ENCODE measurements around the gene RIPK3. TPM values are rescaled to one million over a fixed set of nuclear protein-coding genes. Genes with fewer than 3 reads are reported as not detected.

Gene RIPK3
- total and polyA plus RNA-seq, 2 experiments from 2014 or later: 0.32 to 1.5 TPM

DNA sequence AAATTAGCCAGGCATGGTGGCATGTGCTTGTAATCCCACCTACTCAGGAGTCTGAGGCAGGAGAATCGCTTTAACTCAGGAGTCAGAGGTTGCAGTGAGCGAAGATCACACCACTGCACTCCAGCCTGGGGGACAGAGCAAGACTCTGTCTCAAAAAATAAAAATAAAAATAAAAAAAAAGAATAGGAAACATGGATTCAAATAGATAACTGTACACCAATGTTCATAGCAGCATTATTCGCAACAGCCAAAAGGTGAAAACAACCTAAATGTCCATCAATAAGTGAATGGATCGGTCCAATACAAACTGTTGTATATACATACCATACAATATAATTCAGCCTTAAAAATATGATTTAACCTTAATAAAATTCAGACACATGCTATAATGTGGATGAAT, 3.1 kb upstream of the RIPK3 start (continued):
- TF ChIP-seq, protein P1, sequence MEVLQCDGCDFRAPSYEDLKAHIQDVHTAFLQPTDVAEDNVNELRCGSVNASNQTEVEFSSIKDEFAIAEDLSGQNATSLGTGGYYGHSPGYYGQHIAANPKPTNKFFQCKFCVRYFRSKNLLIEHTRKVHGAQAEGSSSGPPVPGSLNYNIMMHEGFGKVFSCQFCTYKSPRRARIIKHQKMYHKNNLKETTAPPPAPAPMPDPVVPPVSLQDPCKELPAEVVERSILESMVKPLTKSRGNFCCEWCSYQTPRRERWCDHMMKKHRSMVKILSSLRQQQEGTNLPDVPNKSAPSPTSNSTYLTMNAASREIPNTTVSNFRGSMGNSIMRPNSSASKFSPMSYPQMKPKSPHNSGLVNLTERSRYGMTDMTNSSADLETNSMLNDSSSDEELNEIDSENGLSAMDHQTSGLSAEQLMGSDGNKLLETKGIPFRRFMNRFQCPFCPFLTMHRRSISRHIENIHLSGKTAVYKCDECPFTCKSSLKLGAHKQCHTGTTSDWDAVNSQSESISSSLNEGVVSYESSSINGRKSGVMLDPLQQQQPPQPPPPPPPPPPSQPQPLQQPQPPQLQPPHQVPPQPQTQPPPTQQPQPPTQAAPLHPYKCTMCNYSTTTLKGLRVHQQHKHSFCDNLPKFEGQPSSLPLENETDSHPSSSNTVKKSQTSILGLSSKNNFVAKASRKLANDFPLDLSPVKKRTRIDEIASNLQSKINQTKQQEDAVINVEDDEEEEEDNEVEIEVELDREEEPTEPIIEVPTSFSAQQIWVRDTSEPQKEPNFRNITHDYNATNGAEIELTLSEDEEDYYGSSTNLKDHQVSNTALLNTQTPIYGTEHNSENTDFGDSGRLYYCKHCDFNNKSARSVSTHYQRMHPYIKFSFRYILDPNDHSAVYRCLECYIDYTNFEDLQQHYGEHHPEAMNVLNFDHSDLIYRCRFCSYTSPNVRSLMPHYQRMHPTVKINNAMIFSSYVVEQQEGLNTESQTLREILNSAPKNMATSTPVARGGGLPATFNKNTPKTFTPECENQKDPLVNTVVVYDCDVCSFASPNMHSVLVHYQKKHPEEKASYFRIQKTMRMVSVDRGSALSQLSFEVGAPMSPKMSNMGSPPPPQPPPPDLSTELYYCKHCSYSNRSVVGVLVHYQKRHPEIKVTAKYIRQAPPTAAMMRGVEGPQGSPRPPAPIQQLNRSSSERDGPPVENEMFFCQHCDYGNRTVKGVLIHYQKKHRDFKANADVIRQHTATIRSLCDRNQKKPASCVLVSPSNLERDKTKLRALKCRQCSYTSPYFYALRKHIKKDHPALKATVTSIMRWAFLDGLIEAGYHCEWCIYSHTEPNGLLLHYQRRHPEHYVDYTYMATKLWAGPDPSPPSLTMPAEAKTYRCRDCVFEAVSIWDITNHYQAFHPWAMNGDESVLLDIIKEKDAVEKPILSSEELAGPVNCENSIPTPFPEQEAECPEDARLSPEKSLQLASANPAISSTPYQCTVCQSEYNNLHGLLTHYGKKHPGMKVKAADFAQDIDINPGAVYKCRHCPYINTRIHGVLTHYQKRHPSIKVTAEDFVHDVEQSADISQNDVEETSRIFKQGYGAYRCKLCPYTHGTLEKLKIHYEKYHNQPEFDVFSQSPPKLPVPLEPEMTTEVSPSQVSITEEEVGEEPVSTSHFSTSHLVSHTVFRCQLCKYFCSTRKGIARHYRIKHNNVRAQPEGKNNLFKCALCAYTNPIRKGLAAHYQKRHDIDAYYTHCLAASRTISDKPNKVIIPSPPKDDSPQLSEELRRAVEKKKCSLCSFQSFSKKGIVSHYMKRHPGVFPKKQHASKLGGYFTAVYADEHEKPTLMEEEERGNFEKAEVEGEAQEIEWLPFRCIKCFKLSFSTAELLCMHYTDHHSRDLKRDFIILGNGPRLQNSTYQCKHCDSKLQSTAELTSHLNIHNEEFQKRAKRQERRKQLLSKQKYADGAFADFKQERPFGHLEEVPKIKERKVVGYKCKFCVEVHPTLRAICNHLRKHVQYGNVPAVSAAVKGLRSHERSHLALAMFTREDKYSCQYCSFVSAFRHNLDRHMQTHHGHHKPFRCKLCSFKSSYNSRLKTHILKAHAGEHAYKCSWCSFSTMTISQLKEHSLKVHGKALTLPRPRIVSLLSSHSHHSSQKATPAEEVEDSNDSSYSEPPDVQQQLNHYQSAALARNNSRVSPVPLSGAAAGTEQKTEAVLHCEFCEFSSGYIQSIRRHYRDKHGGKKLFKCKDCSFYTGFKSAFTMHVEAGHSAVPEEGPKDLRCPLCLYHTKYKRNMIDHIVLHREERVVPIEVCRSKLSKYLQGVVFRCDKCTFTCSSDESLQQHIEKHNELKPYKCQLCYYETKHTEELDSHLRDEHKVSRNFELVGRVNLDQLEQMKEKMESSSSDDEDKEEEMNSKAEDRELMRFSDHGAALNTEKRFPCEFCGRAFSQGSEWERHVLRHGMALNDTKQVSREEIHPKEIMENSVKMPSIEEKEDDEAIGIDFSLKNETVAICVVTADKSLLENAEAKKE (CRISPR knock-in tag; IDR thresholded peaks at IDR 0.05): no peak

DNA sequence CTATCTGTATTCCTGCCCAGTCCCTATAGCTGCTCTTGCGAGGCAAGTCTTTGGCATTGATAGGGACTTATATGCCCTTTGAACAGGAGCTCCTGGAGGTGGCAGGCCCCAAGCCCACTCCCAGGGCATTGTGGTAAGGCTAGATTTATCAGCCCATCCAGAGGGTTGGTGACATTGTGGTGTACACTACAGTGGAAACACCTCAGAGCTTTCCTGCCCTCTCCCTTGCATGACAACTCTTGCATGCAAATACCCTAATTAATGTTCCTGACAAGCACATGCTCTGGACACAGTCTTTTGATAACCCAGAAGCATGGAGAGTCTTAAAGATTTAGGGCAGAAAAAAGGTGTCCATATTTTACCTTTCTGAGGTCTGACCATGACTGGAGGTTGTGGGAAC, 815 bp upstream of the RIPK3 start:
- Histone ChIP-seq H3F3A (replicated peaks; ENCODE audit: low read depth) (no peaks in the 10 kb centered on the region), H3K27me3 (ENCODE audit: insufficient read depth) (peaks cover 99% of the 10 kb centered on the region), H2AFZ (no peak overlapping the region), H3K27ac (ENCODE audit: low read depth) (no peak overlapping the region), H3K79me2 (replicated peaks; ENCODE audit: insufficient read depth) (no peaks in the 10 kb centered on the region), H4K20me1 (replicated peaks; ENCODE audit: insufficient read depth) (peaks cover 4% of the 10 kb centered on the region; the same call in 1 of the 2 replicates), H3K4me1 (ENCODE audit: insufficient read depth) (peaks cover 7% of the 10 kb centered on the region; the same call in 1 of the 2 replicates), H3K9me2 (ENCODE audit: insufficient read depth) (no peaks in the 10 kb centered on the region), H3K36me3 (ENCODE audit: insufficient read depth) (no peaks in the 10 kb centered on the region), H3K4me2 (no peak overlapping the region), H3K4me3 (no peak overlapping the region)
- no peaks in the 10 kb centered on the region for H3K36me3 Mint-ChIP-seq (ENCODE audit: low read depth)
- H3K9me3 Mint-ChIP-seq: no peaks in the 10 kb centered on the region
- ATAC-seq: no peak
- no peak overlapping the region for H3K27ac Mint-ChIP-seq
- H3K4me1 Mint-ChIP-seq: peaks cover 8% of the 10 kb centered on the region; the same call in 2 of the 3 replicates
- TF ChIP-seq ZNF331 (CRISPR knock-in tag; IDR thresholded peaks at IDR 0.05; ENCODE audit: low read depth): no peak
- TF ChIP-seq EZH2 (IDR thresholded peaks at IDR 0.05; ENCODE audit: low read depth, unreplicated experiment): peak; percentile 5
- no peak for TF ChIP-seq NANOG (IDR thresholded peaks at IDR 0.05; ENCODE audit: borderline replicate concordance)
- TF ChIP-seq JUNB (IDR thresholded peaks at IDR 0.05; ENCODE audit: unreplicated experiment): no peak
- TF ChIP-seq CREB1 (CRISPR knock-in tag; IDR thresholded peaks at IDR 0.05; ENCODE audit: low read depth): no peak
- TF ChIP-seq, protein P2, sequence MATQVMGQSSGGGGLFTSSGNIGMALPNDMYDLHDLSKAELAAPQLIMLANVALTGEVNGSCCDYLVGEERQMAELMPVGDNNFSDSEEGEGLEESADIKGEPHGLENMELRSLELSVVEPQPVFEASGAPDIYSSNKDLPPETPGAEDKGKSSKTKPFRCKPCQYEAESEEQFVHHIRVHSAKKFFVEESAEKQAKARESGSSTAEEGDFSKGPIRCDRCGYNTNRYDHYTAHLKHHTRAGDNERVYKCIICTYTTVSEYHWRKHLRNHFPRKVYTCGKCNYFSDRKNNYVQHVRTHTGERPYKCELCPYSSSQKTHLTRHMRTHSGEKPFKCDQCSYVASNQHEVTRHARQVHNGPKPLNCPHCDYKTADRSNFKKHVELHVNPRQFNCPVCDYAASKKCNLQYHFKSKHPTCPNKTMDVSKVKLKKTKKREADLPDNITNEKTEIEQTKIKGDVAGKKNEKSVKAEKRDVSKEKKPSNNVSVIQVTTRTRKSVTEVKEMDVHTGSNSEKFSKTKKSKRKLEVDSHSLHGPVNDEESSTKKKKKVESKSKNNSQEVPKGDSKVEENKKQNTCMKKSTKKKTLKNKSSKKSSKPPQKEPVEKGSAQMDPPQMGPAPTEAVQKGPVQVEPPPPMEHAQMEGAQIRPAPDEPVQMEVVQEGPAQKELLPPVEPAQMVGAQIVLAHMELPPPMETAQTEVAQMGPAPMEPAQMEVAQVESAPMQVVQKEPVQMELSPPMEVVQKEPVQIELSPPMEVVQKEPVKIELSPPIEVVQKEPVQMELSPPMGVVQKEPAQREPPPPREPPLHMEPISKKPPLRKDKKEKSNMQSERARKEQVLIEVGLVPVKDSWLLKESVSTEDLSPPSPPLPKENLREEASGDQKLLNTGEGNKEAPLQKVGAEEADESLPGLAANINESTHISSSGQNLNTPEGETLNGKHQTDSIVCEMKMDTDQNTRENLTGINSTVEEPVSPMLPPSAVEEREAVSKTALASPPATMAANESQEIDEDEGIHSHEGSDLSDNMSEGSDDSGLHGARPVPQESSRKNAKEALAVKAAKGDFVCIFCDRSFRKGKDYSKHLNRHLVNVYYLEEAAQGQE (IDR thresholded peaks at IDR 0.05; ENCODE audit: unreplicated experiment): no peak
- TF ChIP-seq STAT1 (IDR thresholded peaks at IDR 0.05; ENCODE audit: unreplicated experiment): no peak
- no peak for TF ChIP-seq EZH2phosphoT487 (IDR thresholded peaks at IDR 0.05; ENCODE audit: unreplicated experiment)
- H3K27me3 Mint-ChIP-seq (ENCODE audit: insufficient read depth, low read depth, poor library complexity): peaks cover 69% of the 10 kb centered on the region
- no peak for DNase-seq (ENCODE audit: low spot score)
- H3K4me3 Mint-ChIP-seq: no peak overlapping the region
